Measurements from ENCODE around the gene SULF2.

SULF2 gene

DNA sequence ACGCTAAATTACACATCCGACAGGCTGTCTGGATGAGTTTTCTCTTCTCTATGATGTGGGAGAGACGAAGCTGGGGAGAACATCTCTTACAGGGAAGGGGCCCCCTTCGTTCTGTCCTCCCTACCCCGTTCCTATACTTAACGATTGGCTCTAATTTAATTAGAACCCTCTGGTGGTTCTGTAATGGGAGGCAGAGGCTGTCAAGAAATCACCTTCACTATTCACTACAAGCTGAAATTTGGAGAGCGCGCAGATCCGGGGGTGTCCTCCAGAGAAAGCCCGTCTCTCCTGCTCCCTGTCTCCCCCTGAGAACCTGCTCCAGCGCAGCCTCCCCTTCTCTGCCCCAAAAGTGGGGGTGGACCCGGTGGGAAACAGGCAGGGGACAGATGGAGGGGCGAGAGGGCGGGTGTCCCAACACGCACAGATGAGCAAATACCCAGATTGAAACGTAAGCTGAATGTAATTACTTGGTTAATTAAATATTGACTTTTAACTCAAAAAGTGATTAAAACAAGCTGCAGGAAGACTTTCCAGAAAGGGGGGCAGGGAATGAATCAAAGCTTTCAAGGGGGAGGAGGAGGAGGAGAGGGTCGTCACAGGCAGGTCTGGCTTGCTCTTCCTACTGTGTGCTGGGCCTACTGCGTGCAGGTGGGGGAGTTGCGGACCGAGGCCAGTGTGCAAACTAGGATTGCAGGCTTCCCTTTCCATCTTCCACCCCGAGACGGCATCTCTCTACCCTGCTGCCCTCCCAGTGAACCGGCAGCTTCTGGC is 1.3 kb downstream of the SULF2 start:
- no peak for DNase-seq

DNA sequence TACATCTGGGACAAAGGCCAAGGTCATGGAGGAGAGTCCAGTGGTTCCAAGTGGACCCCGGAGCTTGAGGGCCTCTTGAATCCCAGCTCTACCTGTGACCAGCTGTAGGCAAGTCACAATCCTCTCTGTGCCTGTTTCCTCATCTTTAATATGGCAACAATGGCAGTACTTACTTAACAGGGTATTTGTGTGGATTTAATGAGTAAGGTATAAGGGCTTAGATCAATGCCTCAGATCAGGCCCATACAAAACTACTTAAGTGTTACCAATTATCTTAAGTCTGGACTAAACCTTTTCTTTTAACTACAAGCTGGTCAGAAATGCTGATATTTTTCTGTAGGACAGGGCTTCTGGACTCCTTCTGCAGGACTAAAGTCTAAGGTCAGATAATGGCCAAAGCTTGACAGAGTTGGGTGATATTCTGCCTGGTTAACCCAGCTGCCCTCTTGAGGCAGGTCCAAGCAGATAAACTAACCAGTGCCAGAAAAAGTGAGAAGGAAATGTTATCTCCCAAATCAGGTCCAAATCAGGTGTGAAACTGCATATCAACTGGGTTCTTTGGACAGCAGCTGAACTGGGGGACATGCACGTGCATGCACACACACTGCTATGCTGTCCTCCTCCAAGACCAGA is 2.2 kb downstream of the SULF2 start:
- no peak for DNase-seq

DNA sequence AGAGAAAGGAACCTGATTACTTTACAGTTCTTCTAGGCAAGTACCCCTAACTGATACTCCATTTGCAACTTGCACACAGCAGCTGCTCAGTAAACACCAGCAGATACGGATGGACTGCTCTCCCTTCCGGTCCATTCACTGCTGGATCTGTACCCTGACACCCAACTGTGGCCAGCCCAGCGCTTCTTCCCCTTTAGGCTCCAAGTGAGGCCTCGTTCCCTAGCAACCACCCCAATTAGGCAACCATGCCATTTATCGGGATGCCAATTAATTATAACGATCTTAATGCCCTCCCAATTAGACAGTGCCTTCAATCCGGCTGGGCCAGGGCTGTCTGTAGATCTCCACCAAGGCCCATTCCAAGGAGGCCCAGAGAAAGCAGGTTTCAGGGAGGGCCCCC is 3.2 kb downstream of the SULF2 start:
- no peak for DNase-seq

DNA sequence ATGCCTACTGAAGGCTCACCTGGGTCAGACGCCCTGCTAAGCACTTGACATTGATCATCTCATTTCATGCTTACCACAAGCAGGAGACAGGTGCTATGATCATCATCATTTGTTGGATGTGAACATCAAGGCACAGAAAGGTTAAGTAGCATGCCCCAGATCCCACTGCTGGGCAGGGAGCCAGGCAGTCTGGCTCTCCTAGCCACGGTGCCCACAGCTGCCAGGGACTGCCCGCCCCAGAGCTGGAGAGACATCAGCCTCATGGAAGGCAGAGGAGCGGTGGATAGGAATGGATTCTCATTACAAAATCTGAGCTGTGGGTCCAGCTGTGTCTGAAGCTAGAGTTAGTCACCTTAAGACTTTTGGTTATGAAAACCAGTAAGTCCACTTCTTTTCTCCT is 3.6 kb downstream of the SULF2 start:
- DNase-seq, result no peak

DNA sequence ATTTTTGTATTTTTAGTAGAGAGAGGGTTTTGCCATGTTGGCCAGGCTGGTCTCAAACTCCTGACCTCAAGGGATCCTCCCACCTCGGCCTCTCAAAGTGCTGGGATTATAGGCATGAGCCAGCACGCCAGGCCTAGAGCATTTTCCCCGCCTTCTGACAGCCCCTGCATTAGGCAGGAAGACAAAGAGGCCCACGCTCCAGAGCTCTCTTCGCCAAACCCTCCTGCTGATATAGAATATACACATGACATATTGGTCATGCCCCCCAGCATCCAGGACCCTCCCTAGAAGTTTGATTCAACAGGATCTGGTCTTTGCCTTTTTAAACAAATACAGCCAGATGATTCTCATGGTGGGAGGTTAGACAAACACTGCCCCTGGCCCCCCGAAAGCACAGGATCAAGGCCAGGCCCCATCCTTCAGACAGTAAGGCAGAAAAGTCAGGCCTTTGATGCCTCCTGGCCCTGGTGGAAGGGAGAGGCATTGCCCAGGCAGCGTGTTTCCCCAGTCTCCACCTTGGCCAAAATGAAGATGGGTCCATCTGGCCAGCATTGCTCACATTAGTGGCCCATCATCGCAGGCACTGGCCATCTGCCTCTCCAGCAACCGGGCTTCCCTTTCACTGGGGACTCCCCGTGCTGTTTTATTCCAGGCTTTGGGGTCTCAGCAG is 4.4 kb downstream of the SULF2 start:
- DNase-seq, result no peak

DNA sequence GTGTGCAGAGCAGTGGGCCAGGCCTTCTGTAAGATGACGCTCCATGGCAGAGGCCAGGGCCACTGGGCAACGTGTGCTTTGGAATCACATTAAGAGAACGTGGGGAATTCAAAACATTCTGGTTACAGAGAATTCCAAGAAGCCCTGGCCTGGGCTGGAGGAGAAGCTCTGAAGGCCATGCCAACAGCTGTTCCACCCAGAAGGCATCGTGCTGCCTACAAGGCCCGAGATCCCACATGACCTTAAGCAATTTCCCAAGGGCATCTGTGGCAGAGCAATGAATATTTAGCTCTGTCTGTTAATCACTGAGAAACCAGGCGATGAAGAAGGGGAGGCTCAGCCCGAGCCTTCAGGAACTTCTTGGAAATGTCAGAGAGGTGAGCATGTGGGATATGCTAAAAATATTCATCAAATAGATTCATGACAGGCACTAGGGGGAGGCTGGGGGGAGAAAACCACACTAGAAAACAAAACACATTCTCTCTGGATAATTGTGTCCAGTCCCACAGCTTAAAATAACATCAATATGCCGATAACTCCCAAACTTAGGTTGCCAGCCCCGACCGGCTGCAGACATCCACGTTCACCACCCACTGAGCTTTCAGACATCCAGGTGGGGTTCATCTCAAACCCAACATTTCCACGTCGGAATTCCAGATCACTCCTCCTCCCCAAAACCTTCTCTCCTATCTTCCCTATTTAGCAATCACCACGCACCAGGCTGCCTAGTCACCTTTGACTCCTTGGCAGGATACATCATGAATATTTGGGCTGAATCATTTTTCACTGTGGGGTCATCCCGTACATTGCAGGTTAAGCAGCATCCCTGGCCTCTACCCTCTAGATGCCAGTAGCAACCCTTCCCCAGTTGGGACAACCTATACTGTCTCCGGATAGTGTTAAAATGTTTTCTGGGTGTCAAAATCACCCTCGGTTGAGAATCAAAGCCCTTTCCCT is 6.6 kb downstream of the SULF2 start:
- DNase-seq, result no peak

DNA sequence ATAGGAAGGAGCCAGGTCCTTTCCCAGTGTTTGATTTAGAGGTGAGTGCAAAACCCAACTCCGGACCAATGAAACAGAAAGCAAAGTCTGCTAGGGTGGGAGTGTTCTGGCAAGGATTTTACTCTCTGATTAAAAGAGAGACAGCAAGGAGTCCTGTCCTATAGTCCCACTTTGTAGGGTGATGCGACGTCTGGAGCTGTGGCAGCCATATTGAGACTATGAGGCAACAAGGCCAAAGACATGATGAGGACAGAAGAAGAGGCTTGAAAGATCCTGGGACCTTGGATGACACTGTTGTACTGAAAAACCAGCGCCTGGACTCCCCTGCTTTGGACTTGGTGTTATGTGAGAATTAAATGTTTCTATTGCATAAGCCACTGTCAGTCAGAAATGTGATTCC is 8.1 kb downstream of the SULF2 start:
- no peak for DNase-seq

DNA sequence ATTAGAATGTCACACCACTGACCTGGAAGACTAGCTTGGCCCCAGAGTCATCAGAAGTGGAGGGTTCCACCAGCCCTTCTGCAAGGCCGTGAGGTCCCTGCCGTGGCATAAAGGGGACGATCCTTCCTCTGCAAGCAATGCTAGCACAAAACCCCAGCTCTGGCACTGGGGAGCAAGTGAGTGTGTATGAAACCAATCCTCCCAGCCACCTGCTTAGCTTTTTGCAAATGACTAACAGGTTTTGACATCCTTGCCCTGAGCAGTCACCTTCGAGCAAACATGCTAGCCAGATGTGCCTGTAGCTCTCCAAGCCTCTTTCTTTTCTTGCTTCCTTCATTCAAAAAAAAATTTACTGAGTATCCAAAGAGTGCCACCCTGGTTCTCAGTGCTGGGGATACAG is 8.6 kb downstream of the SULF2 start:
- DNase-seq, result no peak

DNA sequence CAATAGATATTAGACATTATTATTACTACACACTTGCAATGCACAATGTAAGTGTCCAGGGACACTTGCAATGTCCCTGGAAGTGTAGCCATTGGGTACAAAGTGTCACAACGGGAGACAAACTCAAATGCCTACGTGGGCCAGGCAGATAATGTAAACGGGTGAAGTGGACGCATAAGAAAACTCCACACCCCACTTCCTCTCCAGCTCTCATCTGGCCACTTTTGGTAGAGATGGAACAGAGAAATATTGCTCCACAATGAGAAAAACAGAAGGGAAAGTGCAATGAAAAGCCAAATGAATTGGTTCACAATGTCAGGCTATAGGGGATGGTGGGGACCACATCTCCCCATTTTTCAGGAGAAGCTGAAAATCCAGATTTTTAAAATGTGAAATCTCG is 9.4 kb downstream of the SULF2 start:
- no peak for DNase-seq

DNA sequence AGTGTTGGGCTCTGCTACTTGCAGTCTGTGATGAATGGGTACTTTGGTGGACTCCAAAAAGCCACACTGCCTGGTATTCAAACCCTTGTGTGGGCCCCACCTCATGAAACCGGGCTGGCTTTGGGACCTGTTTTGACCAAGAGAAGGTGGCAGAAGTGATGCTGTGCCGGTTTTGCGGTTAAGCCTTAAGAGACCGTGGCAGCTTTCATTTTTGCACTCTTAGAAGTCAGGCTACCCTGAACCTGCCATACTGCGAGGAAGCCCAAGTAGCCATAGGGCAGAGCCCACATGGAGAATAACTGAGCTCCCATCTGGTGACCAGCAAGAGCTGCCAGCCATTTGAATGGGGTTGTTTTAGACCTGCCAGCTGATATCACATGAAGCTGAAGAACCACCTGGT is 10.2 kb downstream of the SULF2 start:
- DNase-seq, result no peak

DNA sequence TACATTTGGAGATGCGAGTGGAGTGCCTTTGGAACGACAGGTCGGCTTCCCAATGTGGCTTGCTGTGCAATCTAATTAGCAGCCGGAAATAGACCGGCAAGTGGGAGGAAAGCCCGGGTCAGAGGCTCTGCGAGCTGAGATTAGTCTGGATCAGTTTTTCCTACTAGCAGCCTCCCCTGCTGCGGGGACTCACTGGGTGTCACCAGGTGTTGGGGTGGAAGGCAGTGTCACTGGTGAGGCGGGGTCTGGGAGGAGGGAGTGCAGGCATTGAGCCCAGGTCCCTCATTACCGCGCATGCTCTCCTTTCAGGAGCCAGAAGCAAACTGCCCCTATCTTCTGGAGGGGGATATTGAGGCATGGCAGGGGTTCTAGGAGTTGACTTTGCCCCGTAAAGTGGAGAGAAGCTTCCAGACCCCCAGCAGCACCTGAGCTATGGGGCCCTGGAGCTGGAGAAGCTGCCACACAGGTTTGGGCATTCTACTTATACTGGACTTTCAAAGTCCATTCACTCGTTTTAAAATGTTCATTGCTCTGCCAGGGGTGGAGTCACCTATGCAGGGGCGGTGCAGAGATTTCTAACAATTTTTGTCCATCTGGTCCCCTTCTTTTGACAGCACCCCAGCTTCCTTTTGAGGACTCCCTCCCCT is 11.0 kb downstream of the SULF2 start:
- DNase-seq, result no peak

DNA sequence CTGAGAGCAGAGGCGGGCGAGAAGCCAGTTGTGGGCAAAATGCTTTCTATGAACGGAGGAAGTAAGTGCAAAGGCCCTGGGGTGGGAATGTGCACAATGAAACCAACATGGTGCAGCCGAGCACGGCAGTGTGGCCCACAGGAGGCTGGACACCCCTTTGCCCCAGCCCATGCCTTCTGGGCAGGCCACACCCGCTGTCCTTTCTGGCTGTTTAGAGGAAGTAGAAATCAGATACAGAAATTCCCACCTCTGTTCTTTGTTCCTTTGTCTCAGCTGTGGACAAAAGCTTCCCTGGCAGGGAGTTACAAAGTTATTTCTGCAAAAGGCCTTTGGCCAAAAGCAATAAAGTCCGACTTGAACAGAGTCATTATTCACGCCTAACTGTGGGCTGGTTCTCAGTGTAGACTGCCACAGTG is 11.9 kb downstream of the SULF2 start:
- DNase-seq, result no peak

DNA sequence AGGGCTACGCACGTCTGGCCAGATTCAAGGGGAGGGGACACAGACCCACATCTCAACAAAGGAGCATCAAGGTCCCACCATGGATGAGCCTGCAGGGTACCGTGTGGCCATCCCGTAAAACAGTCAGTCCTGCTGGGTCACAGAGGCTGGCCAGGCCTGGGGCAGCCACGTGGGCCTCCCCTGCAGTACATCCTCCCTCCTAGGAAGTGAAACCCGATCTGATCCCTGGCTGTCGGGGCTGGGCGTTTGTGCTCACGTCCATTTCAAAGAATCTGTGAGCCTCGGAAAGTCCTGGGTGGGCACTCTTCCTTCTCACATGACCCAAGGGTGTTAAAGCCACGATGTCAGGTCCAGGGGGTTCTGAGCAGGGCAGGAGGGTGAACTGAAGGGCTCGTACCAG is 14.3 kb downstream of the SULF2 start:
- no peak for DNase-seq

DNA sequence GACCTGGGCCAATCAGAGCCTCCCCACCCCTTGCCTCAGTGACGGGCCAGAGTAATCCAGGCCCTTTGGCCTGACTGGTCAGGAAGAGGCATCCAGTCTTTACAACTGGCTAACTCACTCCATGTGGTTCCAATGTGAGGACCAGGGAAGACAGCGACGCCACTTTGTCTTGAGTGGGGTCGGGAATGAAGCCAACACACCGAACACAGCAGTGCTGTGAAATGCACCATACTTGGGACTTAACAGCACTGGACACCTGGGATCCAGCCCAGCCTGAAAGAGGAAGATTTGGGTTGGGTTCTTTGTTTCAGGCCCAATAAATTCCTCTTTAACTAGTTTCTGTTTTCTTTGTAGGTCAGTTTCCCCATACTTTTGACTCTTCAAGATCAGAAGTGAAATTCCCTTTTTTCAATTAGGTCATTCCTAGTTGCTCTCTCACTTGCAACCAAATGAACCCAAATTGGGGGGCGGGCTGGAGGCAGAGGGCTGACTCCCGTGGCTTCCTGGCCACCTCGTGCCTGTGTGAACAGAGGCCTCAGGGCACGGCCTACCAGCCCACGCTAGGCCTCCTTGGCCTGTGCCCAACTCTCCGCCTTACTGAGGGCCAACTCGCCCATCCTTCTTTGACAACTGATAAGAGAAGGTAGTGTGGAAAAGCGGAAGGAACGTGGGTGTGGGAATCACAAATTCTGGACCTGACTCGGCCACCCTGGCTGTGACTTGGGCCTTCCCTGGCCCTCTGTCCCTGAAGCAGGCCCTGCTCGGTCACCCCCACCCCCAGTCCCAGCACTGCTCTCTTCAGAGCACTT is 17.1 kb downstream of the SULF2 start:
- no peak for DNase-seq

DNA sequence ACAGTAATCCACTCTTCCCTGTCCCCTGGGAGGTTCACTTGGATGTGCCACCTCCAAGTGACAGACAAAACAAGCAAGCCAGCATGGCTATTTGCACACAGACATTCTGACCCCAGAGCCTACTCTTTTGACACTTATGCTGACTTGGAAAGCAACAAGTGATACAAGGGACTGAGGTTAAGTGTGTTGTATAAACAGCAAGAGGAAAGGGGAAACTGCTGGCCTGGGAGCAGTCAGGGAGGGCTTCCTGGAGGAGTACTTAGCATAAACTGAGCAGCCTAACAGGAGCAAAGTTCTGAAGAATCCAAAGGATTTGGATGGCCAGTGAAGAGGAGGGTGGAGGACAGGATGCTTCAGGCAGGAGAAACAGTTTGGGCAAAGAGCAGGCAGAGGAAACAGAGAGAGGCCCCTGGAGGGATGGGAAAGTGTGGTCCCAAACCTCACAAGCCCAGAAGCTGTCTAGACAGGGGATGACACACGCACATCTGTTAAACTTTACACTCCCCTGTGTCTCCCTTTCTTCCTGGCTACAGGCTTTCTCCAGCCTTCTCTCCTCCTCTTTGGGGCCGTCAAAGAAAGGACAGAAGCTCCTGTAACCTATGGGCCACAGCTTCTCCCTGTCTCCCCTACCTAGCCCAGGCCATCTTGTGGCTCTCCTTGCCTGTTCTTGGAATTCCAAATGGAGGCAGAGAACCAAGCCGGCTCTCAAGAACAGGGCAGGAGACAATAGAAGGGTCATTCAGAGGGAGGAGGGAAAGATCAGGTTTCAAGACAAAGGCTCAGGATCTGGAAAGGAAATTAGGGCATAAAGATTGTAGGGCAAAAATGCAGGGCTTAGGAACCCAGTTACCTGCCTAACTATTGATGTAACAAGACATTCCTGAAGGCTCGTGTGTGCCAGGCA is 19.3 kb downstream of the SULF2 start:
- no peak for DNase-seq

DNA sequence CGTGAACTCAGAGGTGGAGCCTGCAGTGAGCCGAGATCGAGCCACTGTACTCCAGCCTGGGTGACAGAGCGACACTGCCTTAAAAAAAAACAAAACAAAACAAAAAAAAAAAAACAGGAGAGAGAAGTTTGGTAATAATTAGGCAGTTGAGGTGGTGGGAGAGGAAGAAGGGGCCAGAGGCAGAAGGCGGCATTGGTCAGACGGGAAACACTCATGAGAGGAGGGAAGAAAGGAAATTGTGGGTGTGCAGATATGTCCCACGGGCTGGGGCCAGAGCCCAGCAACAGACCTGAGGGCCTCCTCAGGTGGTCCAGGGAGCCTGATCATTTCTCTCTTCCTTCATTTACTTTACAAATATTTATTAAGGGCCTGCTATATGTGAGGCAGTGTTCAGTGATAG is 20.0 kb downstream of the SULF2 start:
- no peak for DNase-seq

DNA sequence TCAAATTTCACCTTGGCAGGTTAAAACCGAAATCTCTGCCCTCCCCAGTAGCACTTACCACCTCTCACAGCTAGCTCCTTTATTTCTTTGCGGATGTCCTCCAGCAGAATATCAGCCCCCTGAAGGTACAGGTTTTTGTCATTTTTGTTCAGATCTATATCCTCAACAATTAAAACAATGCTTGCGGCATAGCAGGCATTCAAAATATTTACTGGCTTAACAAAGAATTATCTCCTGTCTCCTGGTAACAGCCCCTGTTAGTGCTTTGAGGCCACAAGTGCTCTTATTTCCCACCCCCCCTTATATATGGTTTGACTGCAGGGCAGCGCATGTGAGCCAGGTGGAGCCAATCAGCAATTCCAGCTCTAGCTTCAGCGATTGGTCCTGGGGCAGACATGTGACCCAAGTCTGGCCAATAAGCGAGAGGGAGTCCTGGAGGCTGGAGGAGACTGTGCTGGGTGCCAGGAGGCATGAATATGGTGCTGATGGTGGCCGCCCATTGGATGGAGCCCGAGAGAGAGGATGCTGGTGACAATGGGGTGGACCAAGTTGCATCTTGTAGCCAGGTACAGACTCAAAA is 21.0 kb downstream of the SULF2 start:
- DNase-seq, result no peak

DNA sequence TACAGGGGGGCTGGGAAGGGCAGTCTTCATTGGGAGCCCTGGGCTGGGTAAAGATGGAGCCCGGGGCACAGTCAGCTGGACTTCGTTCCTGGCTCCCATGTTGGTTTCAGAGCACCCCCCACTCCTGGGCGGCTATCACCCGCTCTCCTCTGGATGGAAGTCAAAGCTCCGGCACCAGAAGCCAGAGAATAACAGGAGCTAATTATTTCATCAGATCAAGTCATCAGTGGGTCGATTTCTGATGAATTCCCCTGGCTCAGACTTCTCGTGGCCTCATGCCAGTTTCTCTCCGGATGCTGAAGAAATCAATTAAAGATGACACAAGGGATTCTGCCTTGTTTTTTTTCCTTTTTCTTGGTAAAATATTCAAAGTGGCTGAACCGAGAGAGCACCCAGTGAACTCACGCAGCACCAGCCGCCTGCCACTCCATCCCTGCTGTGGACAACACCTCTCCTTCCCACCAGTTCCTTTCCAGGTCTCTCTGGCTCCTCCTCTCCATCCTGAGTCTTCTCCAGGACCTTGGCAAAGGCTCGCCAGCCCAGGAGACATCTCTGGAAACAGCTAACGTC is 22.5 kb downstream of the SULF2 start:
- DNase-seq, result no peak

DNA sequence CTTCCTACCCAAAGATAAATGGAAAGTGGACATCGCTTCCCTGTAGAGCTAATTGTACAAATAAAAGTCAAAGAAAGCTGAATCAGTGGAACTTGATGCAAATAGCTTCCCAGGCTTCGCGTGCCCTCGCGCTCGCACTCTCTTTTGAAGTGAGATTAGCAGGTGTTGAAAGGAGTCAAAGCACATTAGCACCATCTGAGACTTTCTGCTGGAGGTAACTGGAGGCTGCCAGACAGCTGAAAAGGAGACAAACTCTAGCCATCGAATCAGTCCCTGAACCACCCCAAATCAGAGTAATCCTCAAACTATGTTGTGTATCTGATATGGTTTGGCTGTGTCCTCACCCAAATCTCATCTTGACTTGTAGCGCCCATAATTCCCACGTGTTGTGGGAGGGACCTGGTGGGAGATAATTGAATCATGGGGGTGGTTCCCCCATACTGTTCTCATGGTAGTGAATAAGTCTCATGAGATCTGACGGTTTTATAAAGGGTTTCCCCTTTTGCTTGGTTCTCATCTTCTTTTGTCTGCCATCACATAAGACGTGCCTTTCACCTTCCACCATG is 23.7 kb downstream of the SULF2 start:
- no peak for DNase-seq
